ENCODE results near the gene SERP1.

DNA sequence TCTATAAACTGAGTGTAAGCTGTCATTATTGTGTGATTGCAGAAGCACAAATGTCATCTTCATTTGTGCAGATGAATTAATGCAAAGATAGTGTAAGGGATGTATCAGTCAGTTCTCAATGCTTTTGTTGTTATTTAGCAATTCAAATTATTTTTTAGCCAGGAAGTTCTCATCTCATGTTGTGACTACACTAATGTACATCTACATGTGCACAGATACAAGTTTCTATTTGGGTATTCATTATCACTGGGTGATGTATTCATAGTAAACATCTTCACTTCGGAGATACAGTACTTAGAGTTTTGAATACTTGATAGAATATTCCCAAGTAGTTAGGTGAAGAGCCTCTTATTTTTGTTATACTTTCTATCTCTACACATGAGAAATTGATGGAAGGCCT is 11.4 kb upstream of the SERP1 start:
- TF ChIP-seq CTCF (IDR thresholded peaks at IDR 0.05) (no peak), JUND (IDR thresholded peaks at IDR 0.05) (no peak)
- TF ChIP-seq, protein P1, sequence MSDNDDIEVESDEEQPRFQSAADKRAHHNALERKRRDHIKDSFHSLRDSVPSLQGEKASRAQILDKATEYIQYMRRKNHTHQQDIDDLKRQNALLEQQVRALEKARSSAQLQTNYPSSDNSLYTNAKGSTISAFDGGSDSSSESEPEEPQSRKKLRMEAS (IDR thresholded peaks at IDR 0.05; ENCODE audit: low read depth): no peak
